Bronchial epithelial cell (primary cell): ENCODE results near the gene KIN. TPM values are rescaled to one million over a fixed set of nuclear protein-coding genes. Genes with fewer than 3 reads are reported as not detected.
"Not testable (repeated sequence)": the region's sequence is repeated elsewhere in the genome, so short reads cannot be mapped to it uniquely, and the experiment has no call there.

Experiments
- DNase-seq: peaks from one replicate; pipeline ENCODE4 v3.0.0-alpha.2; 2010; ENCODE audit warnings: low read depth
- FAIRE-seq: peaks from 2 replicates; lab custom pipeline; 2011; peaks lifted over from hg19 to GRCh38; lab: Jason Lieb, UNC
- H3K27me3 ChIP-seq: 2 replicates; pipeline ENCODE4 v1.5.1; 2011; ENCODE audit warnings: low read length; ENCODE audit not compliant: control insufficient read depth, insufficient read depth
- H3K36me3 ChIP-seq: 2 replicates; pipeline ENCODE4 v1.5.1; 2011; ENCODE audit warnings: low read length; ENCODE audit not compliant: control insufficient read depth, insufficient read depth
- H3K4me3 ChIP-seq: 2 replicates; pipeline ENCODE4 v1.5.1; 2011; ENCODE audit warnings: mild to moderate bottlenecking, low read depth, low read length, control low read depth
- CTCF ChIP-seq: IDR thresholded peaks from 2 replicates; pipeline ENCODE4 v1.5.1; 2011; ENCODE audit warnings: mild to moderate bottlenecking, moderate library complexity, low read length, control low read depth, inconsistent platforms; ENCODE audit not compliant: insufficient read depth, severe bottlenecking
- total RNA-seq: library from RNA; depleted of rRNA; stranded (reverse); fragments of >200 nt; gene quantifications from 2 replicates; pipeline ENCODE4 v1.2.1, GENCODE V29; 2014

Gene KIN
- total RNA-seq, 1 donor from 2014 or later: 2.9 TPM

DNA sequence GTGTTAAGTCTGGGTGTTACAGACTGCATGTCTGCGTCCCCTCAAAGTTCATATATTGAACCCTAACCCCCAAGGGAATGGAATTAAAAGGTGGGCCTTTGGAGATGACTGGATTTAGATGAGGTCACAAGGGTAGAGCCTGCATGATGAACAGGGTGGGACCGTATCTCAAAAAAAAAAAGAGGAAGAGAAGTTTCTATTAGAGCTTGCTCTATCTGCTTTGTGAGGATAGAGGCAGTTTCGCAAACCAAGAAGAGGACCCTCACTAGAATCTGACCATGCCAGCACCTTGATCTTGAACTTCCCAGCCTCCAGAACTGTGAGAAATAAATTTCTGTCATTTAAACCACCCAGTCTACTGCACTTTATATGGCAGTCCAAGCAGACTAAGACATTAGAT lies 1.4 kb downstream of the KIN start:
- no peak for FAIRE-seq
- no peak for TF ChIP-seq CTCF
- H3K27me3 ChIP-seq: no peaks in the 10 kb centered on the region
- DNase-seq: no peak
- H3K36me3 ChIP-seq: peaks cover 2% of the 10 kb centered on the region
- no peak overlapping the region for H3K4me3 ChIP-seq

GRCh38 chr10:7782194-7782593 lies 5.6 kb downstream of the KIN start:
- not testable (repeated sequence) for H3K36me3 ChIP-seq, FAIRE-seq, H3K27me3 ChIP-seq, H3K4me3 ChIP-seq, DNase-seq

GRCh38 chr10:7776777-7777176 lies 11.0 kb downstream of the KIN start:
- H3K36me3 ChIP-seq: peaks cover 6% of the 10 kb centered on the region
- H3K27me3 ChIP-seq: no peaks in the 10 kb centered on the region
- no peak for TF ChIP-seq CTCF
- FAIRE-seq: no peak
- DNase-seq: no peak
- no peak overlapping the region for H3K4me3 ChIP-seq

DNA sequence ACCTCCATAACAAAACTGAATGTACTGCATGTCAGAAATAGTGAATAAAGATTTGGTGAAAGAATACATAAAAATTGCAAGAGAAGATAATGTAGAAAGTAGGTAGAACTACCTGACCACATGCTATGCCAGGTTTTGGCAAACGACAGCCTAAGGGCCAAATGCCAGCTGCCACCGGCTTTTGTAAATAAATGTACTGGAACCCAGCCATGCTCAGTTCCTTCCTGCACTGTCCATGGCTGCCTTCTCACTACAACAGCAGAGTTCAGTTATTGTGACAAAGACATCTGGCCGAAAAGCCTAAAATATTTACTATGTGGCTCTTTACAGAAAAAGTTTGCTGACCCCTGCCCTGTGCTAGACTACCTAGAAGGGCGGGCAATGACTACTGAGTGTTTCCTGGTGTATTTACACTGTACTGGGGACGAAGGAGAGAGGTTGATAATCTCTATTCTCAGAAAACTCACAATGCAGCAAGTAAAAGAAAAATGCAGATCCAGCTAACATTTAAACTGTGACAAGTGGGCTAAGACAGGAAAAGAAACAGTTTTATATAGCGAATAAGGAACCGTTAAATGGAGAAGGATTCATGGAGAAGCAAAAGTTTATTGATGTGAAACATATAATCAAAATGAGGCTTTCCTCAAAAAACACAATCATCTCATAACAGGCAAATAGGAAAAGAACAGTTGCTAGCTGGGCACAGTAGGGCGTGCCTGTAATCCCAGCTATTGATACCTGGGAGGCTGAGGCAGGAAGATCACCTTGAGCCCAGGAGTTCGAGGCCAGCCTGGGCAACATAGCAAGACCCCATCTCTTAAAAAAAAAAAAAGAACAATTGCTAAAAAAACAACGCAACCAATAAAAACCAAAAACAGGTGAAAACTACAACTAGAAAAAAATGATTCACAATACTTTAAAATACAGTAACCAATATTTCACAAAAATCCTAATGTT lies 13.7 kb downstream of the KIN start:
- DNase-seq (no peak), FAIRE-seq (no peak)
- no peak for TF ChIP-seq CTCF
- no peaks in the 10 kb centered on the region for H3K27me3 ChIP-seq
- H3K36me3 ChIP-seq: peaks cover 6% of the 10 kb centered on the region
- no peak overlapping the region for H3K4me3 ChIP-seq

GRCh38 chr10:7768417-7768816 lies 19.4 kb downstream of the KIN start:
- no peak overlapping the region for H3K4me3 ChIP-seq
- no peaks in the 10 kb centered on the region for H3K27me3 ChIP-seq
- TF ChIP-seq CTCF: no peak
- peaks cover 6% of the 10 kb centered on the region for H3K36me3 ChIP-seq
- FAIRE-seq (no peak), DNase-seq (no peak)

- DNase-seq: peak; percentile 18
- Histone ChIP-seq H3K36me3 (peaks cover 6% of the 10 kb centered on the region), H3K4me3 (no peak overlapping the region), H3K27me3 (no peaks in the 10 kb centered on the region)
- FAIRE-seq: no peak
- TF ChIP-seq CTCF: no peak
Measured at GRCh38 chr10:7767209-7767608, 20.6 kb downstream of the KIN start.
